Sigmoid colon (tissue), 4 donors: ENCODE results near the gene SYDE2.

Experiments used
- EP300 ChIP-seq, 4 donors: sonication (generic); formaldehyde crosslinking; IDR thresholded peaks; one replicate each; pipeline ENCODE4 v1.6.1; 2017; ENCODE audit warnings: antibody characterized with exemption in 4 of 4
- POLR2A ChIP-seq, 2 donors: fragments of 450-650 bp; IDR thresholded peaks; one replicate each; pipeline ENCODE4 v1.6.1; 2016; ENCODE audit warnings: antibody characterized with exemption in 2 of 2, mild to moderate bottlenecking in 2 of 2, moderate library complexity in 2 of 2
- TF ChIP-seq, protein P1 (sequence below), 4 experiments: fragments of 450-650 bp in 3 of 4; fragments of 200-600 bp in 1 of 4; IDR thresholded peaks; one replicate each; pipeline ENCODE4 v1.5.1; 2016 to 2019; ENCODE audit warnings: antibody characterized with exemption in 4 of 4, mild to moderate bottlenecking in 3 of 4, moderate library complexity in 2 of 4

DNA sequence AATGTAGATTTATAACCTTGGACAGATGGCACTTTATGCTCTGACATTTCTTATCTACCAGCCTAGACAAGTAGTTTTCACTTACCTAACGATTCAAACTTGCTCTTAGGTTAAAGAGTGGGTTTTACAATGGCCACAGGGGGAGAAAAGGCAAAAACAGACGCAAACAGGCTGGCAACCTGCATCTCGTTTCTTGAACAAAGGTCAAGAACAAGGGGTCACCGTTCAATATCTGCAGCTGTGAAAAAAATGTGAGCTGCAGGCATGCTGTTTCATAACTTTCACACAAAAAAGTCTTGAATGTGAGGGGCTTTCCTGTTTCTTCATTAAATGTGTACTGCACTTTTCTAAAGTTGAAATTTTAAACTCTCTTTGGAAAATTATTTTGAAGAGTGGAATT is 49.4 kb downstream of the SYDE2 start:
- TF ChIP-seq, protein P1, sequence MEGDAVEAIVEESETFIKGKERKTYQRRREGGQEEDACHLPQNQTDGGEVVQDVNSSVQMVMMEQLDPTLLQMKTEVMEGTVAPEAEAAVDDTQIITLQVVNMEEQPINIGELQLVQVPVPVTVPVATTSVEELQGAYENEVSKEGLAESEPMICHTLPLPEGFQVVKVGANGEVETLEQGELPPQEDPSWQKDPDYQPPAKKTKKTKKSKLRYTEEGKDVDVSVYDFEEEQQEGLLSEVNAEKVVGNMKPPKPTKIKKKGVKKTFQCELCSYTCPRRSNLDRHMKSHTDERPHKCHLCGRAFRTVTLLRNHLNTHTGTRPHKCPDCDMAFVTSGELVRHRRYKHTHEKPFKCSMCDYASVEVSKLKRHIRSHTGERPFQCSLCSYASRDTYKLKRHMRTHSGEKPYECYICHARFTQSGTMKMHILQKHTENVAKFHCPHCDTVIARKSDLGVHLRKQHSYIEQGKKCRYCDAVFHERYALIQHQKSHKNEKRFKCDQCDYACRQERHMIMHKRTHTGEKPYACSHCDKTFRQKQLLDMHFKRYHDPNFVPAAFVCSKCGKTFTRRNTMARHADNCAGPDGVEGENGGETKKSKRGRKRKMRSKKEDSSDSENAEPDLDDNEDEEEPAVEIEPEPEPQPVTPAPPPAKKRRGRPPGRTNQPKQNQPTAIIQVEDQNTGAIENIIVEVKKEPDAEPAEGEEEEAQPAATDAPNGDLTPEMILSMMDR (IDR thresholded peaks at IDR 0.05) = no peak
- TF ChIP-seq EP300 (IDR thresholded peaks at IDR 0.05) (no peak), POLR2A (IDR thresholded peaks at IDR 0.05) (no peak)
